GM19035 (cell line): ENCODE measurements around the gene YIF1A.

ENCODE experiments used
- ATAC-seq: cut with Tn5 transposase; IDR thresholded peaks from one replicate; pipeline ENCODE4 v1.9.1; 2021; ENCODE audit not compliant: unreplicated experiment

Gene YIF1A, protein sequence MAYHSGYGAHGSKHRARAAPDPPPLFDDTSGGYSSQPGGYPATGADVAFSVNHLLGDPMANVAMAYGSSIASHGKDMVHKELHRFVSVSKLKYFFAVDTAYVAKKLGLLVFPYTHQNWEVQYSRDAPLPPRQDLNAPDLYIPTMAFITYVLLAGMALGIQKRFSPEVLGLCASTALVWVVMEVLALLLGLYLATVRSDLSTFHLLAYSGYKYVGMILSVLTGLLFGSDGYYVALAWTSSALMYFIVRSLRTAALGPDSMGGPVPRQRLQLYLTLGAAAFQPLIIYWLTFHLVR

GRCh38 chr11:66288671-66289547 is at the start of gene YIF1A:
TSS of gene YIF1A (minus strand) at chr11:66289143. CDS start at chr11:66288985, 158 bp downstream.
- peak; percentile 91 for ATAC-seq

- ATAC-seq: no peak
These were observed 48.4 kb upstream of the YIF1A start for GRCh38 chr11:66337103-66337899.

GRCh38 chr11:66336234-66337102 is 47.5 kb upstream of the YIF1A start, which contains the start of gene RIN1:
TSS of gene RIN1 (minus strand) at chr11:66336434. CDS start at chr11:66336402, 32 bp downstream.
- peak; percentile 67 for ATAC-seq

- no peak for ATAC-seq
These were observed 46.7 kb upstream of the YIF1A start for GRCh38 chr11:66335531-66336233.

DNA sequence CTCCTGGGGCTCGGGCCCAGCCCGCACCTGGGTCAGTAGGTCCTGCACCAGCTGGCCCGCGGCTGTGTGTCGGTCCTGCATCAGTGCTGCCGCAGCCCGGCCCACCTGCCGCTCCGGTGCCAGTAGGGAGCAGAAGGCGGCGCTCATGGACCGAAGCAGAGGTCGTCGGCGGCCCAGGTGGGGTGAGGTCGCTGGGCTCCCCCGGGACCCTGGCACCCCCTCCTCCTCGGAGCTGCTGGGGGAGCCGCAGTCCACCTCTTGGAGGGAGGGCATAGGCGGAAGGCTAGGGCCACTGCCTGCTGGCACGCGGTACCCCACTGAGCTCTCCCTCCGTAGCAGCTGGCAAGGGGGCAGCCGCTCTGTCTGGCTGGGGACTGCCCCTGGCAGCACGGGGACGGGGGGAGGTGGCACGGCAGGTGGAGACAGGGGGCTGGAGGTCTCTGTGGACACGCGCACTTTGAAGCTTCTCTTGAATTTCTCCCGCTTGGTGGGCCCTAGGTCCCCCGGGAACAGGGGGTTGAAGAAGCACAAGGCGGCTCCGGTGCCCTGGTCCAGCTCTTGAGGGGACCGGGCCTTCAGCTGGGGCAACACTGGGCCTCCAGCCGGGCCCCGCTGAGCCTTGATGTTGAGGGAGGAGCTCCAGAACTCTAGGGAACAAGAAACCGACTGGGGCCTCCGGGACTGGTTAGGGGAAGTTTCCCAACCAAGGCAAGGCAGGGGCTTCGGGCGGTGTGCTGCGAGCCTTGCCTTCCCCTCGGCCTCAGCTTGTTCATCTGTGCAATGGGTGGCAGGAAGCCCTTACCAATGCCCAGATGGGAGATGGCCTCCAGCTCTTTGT is 45.9 kb upstream of the YIF1A start:
- ATAC-seq: no peak

DNA sequence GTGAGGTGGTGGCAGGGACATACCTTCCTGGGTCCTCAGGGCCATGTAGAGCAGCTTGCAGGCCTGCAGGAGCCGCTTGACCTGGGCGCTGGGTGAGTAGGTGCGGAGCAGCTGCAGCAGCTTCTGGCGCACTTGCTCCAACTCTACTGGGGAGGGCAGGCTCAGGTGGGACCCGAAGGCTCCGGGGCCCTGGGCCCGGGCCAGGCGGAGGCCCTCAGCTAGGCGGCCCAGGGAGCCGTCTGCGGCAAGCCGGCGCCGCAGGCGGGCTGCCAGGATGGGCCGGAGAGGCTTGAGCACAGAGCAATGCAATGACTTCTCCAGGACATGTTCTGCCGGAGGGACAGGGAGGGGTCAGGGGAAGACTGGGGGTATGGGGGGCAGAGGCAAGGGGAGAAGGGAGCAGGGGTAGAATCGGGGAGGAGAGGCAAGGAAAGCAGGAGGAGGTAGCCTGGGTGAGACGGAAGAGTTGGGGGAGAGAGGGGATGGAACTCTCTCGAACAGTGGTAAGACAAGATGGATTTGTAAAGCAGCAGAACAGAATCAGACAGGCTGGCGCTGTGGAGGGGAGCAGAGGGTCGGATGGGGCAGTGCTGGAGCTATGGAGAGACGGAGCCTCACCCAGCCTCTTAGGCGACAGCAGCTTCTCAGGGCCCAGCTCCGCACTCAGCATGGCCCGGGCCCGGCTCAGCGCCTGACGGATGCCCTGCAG is 45.1 kb upstream of the YIF1A start:
- no peak for ATAC-seq

DNA sequence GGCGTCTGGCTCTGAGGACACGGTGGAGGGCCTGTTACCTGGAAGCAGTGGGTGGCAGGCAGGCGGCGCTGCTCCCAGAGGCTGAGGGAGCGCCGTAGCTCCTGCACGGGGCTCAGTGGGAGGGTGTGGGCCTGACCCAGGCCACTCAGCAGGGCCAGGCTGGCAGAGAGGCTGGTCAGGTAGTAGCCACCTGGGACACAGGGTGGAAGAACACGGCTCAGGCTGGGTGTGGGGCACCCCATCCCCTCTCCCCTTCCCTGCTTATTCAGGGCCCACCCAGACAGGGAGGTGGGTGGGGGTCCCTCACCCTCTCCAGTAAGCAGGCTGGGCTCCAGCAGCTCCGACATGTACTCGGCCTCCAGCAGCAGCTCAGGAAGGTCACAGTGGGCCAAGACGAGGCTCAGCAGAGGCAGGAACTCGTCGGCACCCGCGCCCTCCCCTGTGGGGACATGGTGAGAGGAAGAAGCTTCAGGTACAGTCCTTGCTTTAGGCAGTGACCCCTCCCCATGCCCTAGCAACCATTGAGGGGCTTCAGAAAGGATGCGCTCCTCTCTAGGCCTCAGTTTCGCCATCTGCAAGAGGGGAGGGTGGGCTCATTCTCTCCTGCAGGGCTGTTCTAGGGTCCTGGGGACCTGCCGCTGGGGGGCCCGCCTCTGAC is 44.4 kb upstream of the YIF1A start:
- no peak for ATAC-seq

- no peak for ATAC-seq
These were observed 43.7 kb upstream of the YIF1A start for GRCh38 chr11:66332371-66333219.

DNA sequence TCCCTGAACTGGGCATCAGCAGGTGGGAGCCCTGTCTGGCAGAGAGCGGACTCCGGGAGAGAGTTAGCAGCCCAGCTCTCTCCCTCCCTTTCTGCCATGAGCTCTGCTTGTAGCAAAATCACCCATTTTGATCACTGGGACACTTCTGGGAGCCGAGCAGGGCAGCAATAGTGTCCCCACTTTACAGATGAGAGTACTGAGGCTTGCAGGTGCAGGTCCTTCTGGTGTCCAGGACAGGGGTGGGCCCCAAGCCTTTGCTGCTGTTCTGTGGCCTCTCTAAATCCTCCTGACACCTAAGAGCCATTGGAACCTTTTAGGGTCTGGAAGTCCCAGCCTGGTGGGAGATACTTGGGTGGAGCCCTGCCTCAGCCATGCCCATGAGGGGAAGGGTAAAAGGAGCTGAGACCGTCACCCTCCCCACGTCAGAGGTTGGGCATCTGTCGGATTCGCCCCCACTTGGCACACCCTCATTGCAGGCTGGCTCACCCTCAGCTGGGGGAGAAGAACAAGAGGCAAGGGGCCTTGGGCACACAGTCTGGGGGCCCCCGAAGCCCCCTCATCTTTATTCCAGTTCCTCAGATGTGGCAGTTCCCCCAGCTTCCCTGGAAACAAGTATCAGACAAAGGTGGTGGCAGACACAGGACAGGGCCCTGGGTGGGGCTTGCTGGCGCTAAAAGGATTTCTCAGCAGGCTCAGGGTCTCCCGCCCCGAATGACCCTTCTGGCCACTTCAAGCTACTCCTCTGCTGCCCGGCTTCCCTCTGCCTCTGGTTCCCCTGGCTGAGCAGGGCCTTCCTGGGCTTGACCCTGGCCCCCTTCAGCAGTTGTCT is 42.8 kb upstream of the YIF1A start:
- no peak for ATAC-seq

- no peak for ATAC-seq
These were observed 42.0 kb upstream of the YIF1A start for GRCh38 chr11:66330931-66331330.

DNA sequence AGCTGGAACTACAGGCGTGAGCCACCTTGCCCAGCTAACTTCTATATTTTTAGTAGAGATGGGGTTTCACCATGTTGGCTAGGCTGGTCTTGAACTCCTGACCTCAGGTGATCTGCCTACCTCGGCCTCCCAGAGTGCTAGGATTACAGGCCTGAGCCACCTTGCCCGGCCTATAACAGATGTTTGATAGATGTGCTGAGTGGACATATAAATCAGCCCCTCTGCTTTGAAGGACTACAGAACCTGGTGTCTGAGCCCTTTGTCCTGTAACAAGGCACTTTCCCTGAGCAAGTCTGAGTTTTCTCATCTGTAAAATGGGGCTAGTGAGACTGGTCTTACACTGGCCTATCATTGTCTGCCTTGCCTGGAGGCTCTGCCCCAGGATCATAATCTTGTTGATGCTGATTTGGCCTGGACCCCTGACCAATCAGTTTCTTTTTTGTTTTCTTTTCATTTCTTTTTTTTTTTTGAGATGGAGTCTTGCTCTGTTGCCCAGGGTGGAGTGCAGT is 40.3 kb upstream of the YIF1A start:
- ATAC-seq: no peak

GRCh38 chr11:66328302-66329144 is 39.6 kb upstream of the YIF1A start:
- ATAC-seq: no peak

- no peak for ATAC-seq
These were observed 39.0 kb upstream of the YIF1A start for GRCh38 chr11:66328031-66328301.

DNA sequence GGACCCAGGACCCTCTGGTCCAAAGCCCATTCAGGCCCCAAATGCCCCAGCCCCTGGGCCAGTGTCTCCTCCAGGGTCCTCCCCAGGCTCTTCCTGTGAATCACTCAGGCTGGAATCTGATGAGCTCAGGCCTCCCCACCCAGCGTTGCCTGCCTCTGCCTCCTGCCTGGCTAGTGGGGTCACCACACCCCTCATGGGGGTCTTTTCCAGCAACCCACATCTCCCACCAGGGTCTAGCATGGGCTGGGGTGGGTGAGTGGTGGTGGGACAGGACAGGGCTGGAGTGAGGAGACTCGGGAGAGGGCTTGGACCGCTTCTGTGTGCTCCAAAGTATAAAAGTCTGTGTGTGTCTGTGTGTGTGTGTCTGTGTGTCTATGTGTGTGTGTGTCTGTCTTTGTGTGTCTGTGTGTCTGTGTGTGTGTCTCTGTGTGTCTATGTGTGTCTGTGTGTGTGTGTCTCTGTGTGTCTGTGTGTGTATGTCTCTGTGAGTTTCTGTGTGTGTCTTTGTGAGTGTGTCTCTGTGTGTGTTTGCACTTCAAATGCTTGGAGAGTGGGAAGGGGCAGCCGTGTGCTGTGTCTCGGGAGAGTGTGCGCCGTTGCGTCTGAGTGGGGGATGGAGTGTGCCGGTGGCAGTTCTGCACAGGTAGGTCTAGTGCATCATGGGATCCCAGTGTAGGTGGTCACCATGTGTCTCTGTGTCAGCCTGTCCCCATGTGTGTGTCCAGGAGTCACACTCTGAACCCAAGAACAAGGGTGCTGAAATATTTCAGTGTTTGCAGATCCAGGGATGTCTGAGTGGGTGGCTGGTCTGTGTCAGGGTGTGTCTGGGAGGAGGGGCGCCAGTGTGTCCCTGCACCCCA is 38.5 kb upstream of the YIF1A start:
- no peak for ATAC-seq
